Gastrocnemius medialis (tissue), 4 donors: Measurements from ENCODE around the gene PELI3. TPM values are rescaled to one million over a fixed set of nuclear protein-coding genes. Genes with fewer than 3 reads are reported as not detected.

Source experiments
- ATAC-seq, 2 donors: fragments of 150-250 bp; one replicate each; pipeline ENCODE4 v1.9.1; 2016
- DNase-seq, 2 donors: peaks; one replicate each; pipeline ENCODE4 v3.0.0-alpha.2; 2019
- H3K27ac ChIP-seq, 4 donors: fragments of 200-600 bp; sonication (generic); 1 replicate in 1 of 4; 2 replicates in 3 of 4; pipeline ENCODE4 v1.5.1; 2016 to 2018; ENCODE audit warnings: mild to moderate bottlenecking in 2 of 4, moderate library complexity in 1 of 4
- H3K27me3 ChIP-seq, 3 donors: fragments of 200-600 bp; sonication (generic) in 2 of 3; 1 replicate in 1 of 3; 2 replicates in 2 of 3; pipeline versions ENCODE4 v1.5.1 to v1.6.0; 2016 to 2019; ENCODE audit warnings: mild to moderate bottlenecking in 1 of 3, moderate library complexity in 1 of 3
- H3K36me3 ChIP-seq, 2 donors: fragments of 200-600 bp; sonication (generic) in 1 of 2; one replicate each; pipeline ENCODE4 v1.5.1; 2017 to 2018
- H3K4me1 ChIP-seq, 2 donors: fragments of 200-600 bp; sonication (generic) in 1 of 2; one replicate each; pipeline ENCODE4 v1.5.1; 2016 to 2017; ENCODE audit warnings: mild to moderate bottlenecking in 2 of 2
- H3K4me3 ChIP-seq, 4 donors: fragments of 200-600 bp; sonication (generic) in 3 of 4; 1 replicate in 1 of 4; 2 replicates in 3 of 4; pipeline ENCODE4 v1.5.1; 2016 to 2019; ENCODE audit warnings: mild to moderate bottlenecking in 2 of 4
- H3K9me3 ChIP-seq, 3 donors: fragments of 200-600 bp; sonication (generic) in 2 of 3; 1 replicate in 1 of 3; 2 replicates in 2 of 3; pipeline ENCODE4 v1.5.1; 2016 to 2019
- POLR2A ChIP-seq, 2 donors: fragments of 450-650 bp; IDR thresholded peaks; one replicate each; pipeline ENCODE4 v1.6.1; 2017; ENCODE audit warnings: antibody characterized with exemption in 2 of 2, mild to moderate bottlenecking in 2 of 2, moderate library complexity in 2 of 2
- in situ Hi-C, 4 donors: fragments of 200-750 bp; cut with MboI; loops; one replicate each; pipeline versions ENCODE4 v1.15.0 to v1.8.0; 2017; ENCODE audit warnings: low sequenced_read_pairs in 4 of 4
- intact Hi-C: fragments of 100-400 bp; cut with DNase I; formaldehyde crosslinking; loops from one replicate; pipeline ENCODE4 v1.15.1; 2023; ENCODE audit warnings: low total_unique reads
- total RNA-seq, 4 donors: library from RNA; depleted of rRNA; stranded (reverse); fragments of >200 nt; gene quantifications; one replicate each; pipeline versions ENCODE4 v1.1.0 to v1.2.3, GENCODE V29; 2016
- TF ChIP-seq, protein P1 (sequence below), 5 experiments: fragments of 450-650 bp in 3 of 5; fragments of 200-600 bp in 2 of 5; sonication (generic) in 2 of 5; IDR thresholded peaks in 4 of 5; conservative IDR thresholded peaks in 1 of 5; 1 replicate in 4 of 5; 2 replicates in 1 of 5; pipeline ENCODE4 v1.5.1; 2016 to 2019; ENCODE audit warnings: antibody characterized with exemption in 5 of 5, mild to moderate bottlenecking in 3 of 5, moderate library complexity in 3 of 5

The PELI3 gene
- total RNA-seq, 4 donors from 2014 or later = 26.1 to 55.9 (median 37.3) TPM

DNA sequence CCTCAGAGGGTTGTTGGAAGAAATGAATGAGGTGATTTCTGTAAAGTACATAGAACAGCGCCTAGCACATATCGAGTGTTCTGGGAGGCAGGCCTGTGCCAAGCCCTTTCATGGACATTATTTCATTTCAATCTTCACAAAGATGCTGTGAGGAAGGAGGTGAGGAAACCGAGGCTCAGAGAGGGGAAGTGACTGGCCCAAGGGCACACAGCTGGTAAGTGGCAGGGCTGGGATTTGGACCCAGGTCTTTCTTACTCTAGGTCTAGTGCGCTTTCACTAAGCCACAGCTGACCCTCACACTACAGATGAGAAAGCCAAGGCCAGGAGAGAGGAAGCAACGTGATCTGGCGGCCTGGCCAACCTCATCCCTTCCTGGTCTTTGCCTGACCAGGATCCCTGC, 2.0 kb downstream of the PELI3 start:
- Histone ChIP-seq H3K4me3 (no peak overlapping the region), H3K27me3 (no peaks in the 10 kb centered on the region), H3K4me1 (peaks cover 6 to 10% of the 10 kb centered on the region in 2 donors), H3K9me3 (no peaks in the 10 kb centered on the region), H3K36me3 (peaks cover 0 to 30% of the 10 kb centered on the region in 2 donors), H3K27ac (no peak overlapping the region)
- DNase-seq = no peak
- in situ Hi-C loops (no loop called here), intact Hi-C loops (loop anchor here (5.0 kb wide), 1 partner anchor 169 kb away; the partner anchor contains the start of gene RBM4)
- TF ChIP-seq, protein P1, sequence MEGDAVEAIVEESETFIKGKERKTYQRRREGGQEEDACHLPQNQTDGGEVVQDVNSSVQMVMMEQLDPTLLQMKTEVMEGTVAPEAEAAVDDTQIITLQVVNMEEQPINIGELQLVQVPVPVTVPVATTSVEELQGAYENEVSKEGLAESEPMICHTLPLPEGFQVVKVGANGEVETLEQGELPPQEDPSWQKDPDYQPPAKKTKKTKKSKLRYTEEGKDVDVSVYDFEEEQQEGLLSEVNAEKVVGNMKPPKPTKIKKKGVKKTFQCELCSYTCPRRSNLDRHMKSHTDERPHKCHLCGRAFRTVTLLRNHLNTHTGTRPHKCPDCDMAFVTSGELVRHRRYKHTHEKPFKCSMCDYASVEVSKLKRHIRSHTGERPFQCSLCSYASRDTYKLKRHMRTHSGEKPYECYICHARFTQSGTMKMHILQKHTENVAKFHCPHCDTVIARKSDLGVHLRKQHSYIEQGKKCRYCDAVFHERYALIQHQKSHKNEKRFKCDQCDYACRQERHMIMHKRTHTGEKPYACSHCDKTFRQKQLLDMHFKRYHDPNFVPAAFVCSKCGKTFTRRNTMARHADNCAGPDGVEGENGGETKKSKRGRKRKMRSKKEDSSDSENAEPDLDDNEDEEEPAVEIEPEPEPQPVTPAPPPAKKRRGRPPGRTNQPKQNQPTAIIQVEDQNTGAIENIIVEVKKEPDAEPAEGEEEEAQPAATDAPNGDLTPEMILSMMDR (IDR thresholded peaks at IDR 0.05 in 4 of 5, conservative IDR thresholded peaks at IDR 0.05 in 1 of 5) = no peak
- no peak for TF ChIP-seq POLR2A (IDR thresholded peaks at IDR 0.05)
- ATAC-seq = no peak

DNA sequence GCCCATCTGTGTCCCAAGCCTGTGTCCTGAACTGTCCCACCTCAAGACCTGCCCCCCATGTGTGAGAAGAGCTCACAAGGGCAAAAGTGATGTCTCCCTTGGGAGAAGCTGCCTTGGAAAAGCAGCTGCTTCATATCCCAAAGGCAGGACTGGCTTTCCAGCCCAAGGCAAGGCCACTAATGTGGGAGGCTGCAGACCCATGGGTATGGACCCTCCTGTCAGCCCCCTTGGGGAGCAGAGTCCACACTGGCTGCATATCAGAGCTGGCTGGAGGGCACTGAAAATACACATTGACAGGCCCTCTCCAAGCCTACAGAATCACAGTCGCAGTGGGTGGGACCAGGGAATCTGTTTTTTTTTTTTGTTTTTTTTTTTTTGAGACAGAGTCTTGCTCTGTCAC, 2.7 kb downstream of the PELI3 start:
- peaks cover 6 to 10% of the 10 kb centered on the region in 2 donors for H3K4me1 ChIP-seq
- in situ Hi-C loops = no loop called here
- DNase-seq = no peak

DNA sequence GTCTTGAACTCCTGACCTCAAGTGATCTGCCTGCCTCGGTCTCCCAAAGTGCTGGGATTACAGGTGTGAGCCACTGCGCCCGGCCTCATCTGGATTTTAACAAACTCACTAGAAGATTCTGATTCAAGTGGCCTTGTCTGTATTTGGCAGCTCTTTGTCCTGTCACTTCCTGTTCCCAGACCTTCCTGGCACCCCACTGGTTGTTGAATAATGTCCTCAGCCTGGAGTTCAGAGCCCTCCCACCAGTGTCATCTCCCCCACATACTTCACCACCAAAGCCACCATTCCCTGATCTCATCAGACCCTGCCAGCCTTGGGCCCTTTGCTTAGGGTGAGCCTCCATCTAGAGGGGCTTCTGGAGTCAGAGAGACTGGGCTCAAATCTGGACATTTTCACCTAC, 3.3 kb downstream of the PELI3 start:
- intact Hi-C loops (no loop called here), in situ Hi-C loops (no loop called here)
- peaks cover 0 to 43% of the 10 kb centered on the region in 2 donors for H3K36me3 ChIP-seq
- DNase-seq (no peak), ATAC-seq (no peak)
- TF ChIP-seq, protein P1 (IDR thresholded peaks at IDR 0.05 in 4 of 5, conservative IDR thresholded peaks at IDR 0.05 in 1 of 5) = no peak
- TF ChIP-seq POLR2A (IDR thresholded peaks at IDR 0.05) = no peak
- H3K27ac ChIP-seq = no peak overlapping the region
- no peaks in the 10 kb centered on the region for H3K9me3 ChIP-seq
- no peaks in the 10 kb centered on the region for H3K27me3 ChIP-seq
- H3K4me1 ChIP-seq = peaks cover 6 to 10% of the 10 kb centered on the region in 2 donors
- H3K4me3 ChIP-seq = no peak overlapping the region

More for the DNA sequence above, 2.7 kb downstream of the PELI3 start:
- Histone ChIP-seq H3K27ac (no peak overlapping the region), H3K36me3 (peaks cover 0 to 37% of the 10 kb centered on the region in 2 donors), H3K27me3 (no peaks in the 10 kb centered on the region), H3K4me3 (no peak overlapping the region), H3K9me3 (no peaks in the 10 kb centered on the region)
- intact Hi-C loops = loop anchor here (5.0 kb wide), 1 partner anchor 168 kb away; the partner anchor contains the start of gene RBM4
- ATAC-seq = no peak
- TF ChIP-seq, protein P1 (IDR thresholded peaks at IDR 0.05 in 4 of 5, conservative IDR thresholded peaks at IDR 0.05 in 1 of 5) = no peak
- TF ChIP-seq POLR2A (IDR thresholded peaks at IDR 0.05) = no peak

DNA sequence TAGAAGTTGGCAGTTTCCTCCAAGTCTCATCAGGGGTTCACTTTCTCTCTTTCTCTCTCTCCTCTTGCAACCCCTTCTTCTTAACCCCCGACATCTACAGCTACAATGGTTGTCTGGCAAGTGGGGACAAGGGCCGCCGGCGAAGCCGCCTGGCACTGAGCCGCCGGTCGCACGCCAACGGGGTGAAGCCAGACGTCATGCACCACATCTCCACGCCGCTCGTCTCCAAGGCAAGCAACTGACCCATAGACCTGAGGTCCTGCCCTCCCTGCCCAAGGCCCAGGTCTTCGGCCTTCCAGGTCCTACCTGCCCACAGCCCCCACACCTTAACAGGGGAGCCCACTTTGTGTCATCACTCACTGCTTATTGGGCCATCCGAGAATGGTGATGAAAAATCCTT, 4.4 kb downstream of the PELI3 start:
- peaks cover 0 to 50% of the 10 kb centered on the region in 2 donors for H3K36me3 ChIP-seq
- DNase-seq = no peak
- peaks cover 6% of the 10 kb centered on the region in 2 donors for H3K4me1 ChIP-seq
- no peaks in the 10 kb centered on the region for H3K9me3 ChIP-seq
- H3K27ac ChIP-seq = no peak overlapping the region
- intact Hi-C loops (no loop called here), in situ Hi-C loops (no loop called here)
- H3K27me3 ChIP-seq = no peaks in the 10 kb centered on the region
- no peak overlapping the region for H3K4me3 ChIP-seq
- ATAC-seq = no peak
- TF ChIP-seq POLR2A (IDR thresholded peaks at IDR 0.05) = no peak
- TF ChIP-seq, protein P1 (IDR thresholded peaks at IDR 0.05 in 4 of 5, conservative IDR thresholded peaks at IDR 0.05 in 1 of 5) = no peak

DNA sequence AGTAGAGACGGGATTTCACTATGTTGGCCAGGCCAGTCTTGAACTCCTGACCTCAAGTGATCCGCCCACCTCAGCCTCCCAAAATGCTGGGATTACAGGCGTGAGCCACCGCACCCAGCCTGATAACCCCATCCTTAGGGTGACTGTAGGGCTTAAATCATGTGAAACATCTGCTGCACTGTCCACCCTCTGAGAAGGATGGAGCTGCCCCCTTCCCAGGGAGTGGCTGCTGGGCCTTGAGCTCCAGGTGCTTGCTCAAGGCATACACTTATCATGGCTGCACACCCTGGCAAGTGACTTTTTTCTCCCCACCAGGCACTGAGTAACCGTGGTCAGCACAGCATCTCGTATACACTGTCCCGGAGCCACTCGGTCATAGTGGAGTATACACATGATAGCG, 5.3 kb downstream of the PELI3 start:
- DNase-seq = no peak
- peaks cover 0 to 52% of the 10 kb centered on the region in 2 donors for H3K36me3 ChIP-seq

More for the DNA sequence above, 5.3 kb downstream of the PELI3 start:
- Histone ChIP-seq H3K27me3 (no peaks in the 10 kb centered on the region), H3K4me1 (peaks cover 6% of the 10 kb centered on the region in 2 donors), H3K4me3 (no peak overlapping the region), H3K27ac (no peak overlapping the region), H3K9me3 (no peaks in the 10 kb centered on the region)
- in situ Hi-C loops = no loop called here
- no peak for ATAC-seq
- TF ChIP-seq, protein P1 (IDR thresholded peaks at IDR 0.05 in 4 of 5, conservative IDR thresholded peaks at IDR 0.05 in 1 of 5) = no peak
- TF ChIP-seq POLR2A (IDR thresholded peaks at IDR 0.05) = no peak
- intact Hi-C loops = no loop called here
